ENCODE results near the gene CDKL2. TPM values are rescaled to one million over a fixed set of nuclear protein-coding genes. Genes with fewer than 3 reads are reported as not detected.

Gene CDKL2
- total and polyA plus RNA-seq, 2 donors (not counting 1 experiment from before 2014, with no cell fraction given) = 0.81 TPM; not detected in 1

DNA sequence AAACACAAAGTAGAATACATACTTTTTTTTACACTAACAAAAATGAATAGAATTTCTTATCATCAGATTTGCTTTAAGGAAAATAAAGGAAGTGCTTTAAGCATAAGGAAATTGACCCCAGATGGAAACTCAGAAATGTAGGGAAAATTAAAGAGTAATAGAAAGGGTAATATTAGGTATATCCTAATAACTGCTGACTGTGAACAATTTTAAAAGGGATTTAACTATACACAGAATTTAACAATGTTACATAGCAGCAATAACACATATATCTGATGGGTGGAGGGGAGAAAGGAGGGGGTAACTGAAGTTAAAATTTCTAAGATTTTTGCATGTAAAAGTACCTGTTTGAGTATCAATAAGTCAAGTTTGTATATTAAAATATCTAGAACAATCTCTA lies 8.6 kb downstream of the CDKL2 start:
- ChIA-PET POLR2A (no interaction called here), CTCF (no interaction called here)
- Histone ChIP-seq H3K9ac (ENCODE audit: low read length) (no peak overlapping the region), H3K4me2 (replicated peaks; ENCODE audit: low read depth, low read length, poor library complexity, severe bottlenecking) (no peak overlapping the region), H3K9me3 (ENCODE audit: control extremely low read depth in 1 of 3, control insufficient read depth in 2 of 3, insufficient read depth in 1 of 3, low read length in 2 of 3) (peaks cover 0 to 1% (median 0%) of the 10 kb centered on the region in 3 donors), H3K4me1 (ENCODE audit: control insufficient read depth in 2 of 2, insufficient read depth in 2 of 2, low read length in 2 of 2) (no peaks in the 10 kb centered on the region), H3K27me3 (replicated peaks in 1 of 4; ENCODE audit: control extremely low read depth in 1 of 4, control insufficient read depth in 3 of 4, insufficient read depth in 4 of 4, low read length in 3 of 4) (no peaks in the 10 kb centered on the region), H3K36me3 (replicated peaks in 1 of 2; ENCODE audit: control extremely low read depth in 1 of 2, control insufficient read depth in 1 of 2, extremely low read depth in 1 of 2, insufficient read depth in 2 of 2, low read length in 1 of 2) (no peaks in the 10 kb centered on the region), H2AFZ (ENCODE audit: insufficient read depth, low read depth, low read length, poor library complexity, severe bottlenecking) (no peak overlapping the region), H4K20me1 (ENCODE audit: control insufficient read depth, insufficient read depth, low read length, poor library complexity, severe bottlenecking) (no peaks in the 10 kb centered on the region), H3K4me3 (ENCODE audit: control extremely low read depth in 1 of 5, extremely low read depth in 1 of 5, insufficient read depth in 1 of 5, low read depth in 2 of 5, low read length in 4 of 5) (no peak overlapping the region), H3K79me2 (ENCODE audit: control insufficient read depth, insufficient read depth, low read length) (no peaks in the 10 kb centered on the region), H3K27ac (ENCODE audit: low read length in 2 of 2) (no peak overlapping the region)
- Mint-ChIP-seq H3K4me3 (no peak overlapping the region), H3K9me3 (ENCODE audit: insufficient read depth) (no peaks in the 10 kb centered on the region), H3K4me1 (no peaks in the 10 kb centered on the region), H3K27me3 (peaks cover 6% of the 10 kb centered on the region), H3K27ac (no peak overlapping the region)
- no peak for TF ChIP-seq EZH2 (IDR thresholded peaks at IDR 0.05; ENCODE audit: borderline replicate concordance, insufficient read depth, low read depth, low read length, poor library complexity, severe bottlenecking)
- ATAC-seq (ENCODE audit: low read depth) = no peak
- DNase-seq = no peak
- intact Hi-C loops (cut with micrococcal nuclease) = no loop called here

DNA sequence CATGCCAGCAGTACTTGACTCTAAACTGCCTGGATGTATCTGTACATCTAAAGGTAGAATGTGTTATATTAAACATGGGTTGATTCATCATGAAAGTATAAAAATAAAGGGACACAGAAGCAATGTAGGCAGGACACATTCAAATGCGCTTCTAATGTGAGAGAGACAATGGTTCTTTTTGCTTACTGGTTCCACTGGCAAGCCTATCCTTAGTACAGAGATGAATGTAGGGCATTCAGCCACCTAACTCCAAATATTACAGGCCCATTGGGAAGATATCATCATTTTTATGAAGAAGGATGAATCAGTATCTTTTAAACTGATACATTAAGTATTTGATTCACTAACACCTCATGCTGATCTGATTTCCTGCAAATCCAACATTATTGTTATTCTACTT lies 18.0 kb downstream of the CDKL2 start:
- Histone ChIP-seq H3K36me3 (replicated peaks in 1 of 2; ENCODE audit: control extremely low read depth in 1 of 2, control insufficient read depth in 1 of 2, extremely low read depth in 1 of 2, insufficient read depth in 2 of 2, low read length in 1 of 2) (no peaks in the 10 kb centered on the region), H3K9me3 (ENCODE audit: control extremely low read depth in 1 of 3, control insufficient read depth in 2 of 3, insufficient read depth in 1 of 3, low read length in 2 of 3) (peaks cover 0 to 4% (median 0%) of the 10 kb centered on the region in 3 donors), H3K4me2 (replicated peaks; ENCODE audit: low read depth, low read length, poor library complexity, severe bottlenecking) (no peak overlapping the region), H3K27me3 (replicated peaks in 1 of 4; ENCODE audit: control extremely low read depth in 1 of 4, control insufficient read depth in 3 of 4, insufficient read depth in 4 of 4, low read length in 3 of 4) (no peaks in the 10 kb centered on the region), H3K4me3 (ENCODE audit: control extremely low read depth in 1 of 5, extremely low read depth in 1 of 5, insufficient read depth in 1 of 5, low read depth in 2 of 5, low read length in 4 of 5) (no peak overlapping the region), H3K9ac (ENCODE audit: low read length) (no peak overlapping the region), H3K79me2 (ENCODE audit: control insufficient read depth, insufficient read depth, low read length) (no peaks in the 10 kb centered on the region), H3K4me1 (ENCODE audit: control insufficient read depth in 2 of 2, insufficient read depth in 2 of 2, low read length in 2 of 2) (no peaks in the 10 kb centered on the region), H3K27ac (ENCODE audit: low read length in 2 of 2) (no peak overlapping the region), H2AFZ (ENCODE audit: insufficient read depth, low read depth, low read length, poor library complexity, severe bottlenecking) (no peak overlapping the region), H4K20me1 (ENCODE audit: control insufficient read depth, insufficient read depth, low read length, poor library complexity, severe bottlenecking) (no peaks in the 10 kb centered on the region)
- Mint-ChIP-seq H3K4me1 (no peaks in the 10 kb centered on the region), H3K4me3 (no peak overlapping the region), H3K27ac (no peak overlapping the region), H3K27me3 (no peaks in the 10 kb centered on the region), H3K9me3 (ENCODE audit: insufficient read depth) (no peaks in the 10 kb centered on the region)
- ChIA-PET CTCF (no interaction called here), POLR2A (no interaction called here)
- no peak for TF ChIP-seq EZH2 (IDR thresholded peaks at IDR 0.05; ENCODE audit: borderline replicate concordance, insufficient read depth, low read depth, low read length, poor library complexity, severe bottlenecking)
- TF ChIP-seq, protein P1, sequence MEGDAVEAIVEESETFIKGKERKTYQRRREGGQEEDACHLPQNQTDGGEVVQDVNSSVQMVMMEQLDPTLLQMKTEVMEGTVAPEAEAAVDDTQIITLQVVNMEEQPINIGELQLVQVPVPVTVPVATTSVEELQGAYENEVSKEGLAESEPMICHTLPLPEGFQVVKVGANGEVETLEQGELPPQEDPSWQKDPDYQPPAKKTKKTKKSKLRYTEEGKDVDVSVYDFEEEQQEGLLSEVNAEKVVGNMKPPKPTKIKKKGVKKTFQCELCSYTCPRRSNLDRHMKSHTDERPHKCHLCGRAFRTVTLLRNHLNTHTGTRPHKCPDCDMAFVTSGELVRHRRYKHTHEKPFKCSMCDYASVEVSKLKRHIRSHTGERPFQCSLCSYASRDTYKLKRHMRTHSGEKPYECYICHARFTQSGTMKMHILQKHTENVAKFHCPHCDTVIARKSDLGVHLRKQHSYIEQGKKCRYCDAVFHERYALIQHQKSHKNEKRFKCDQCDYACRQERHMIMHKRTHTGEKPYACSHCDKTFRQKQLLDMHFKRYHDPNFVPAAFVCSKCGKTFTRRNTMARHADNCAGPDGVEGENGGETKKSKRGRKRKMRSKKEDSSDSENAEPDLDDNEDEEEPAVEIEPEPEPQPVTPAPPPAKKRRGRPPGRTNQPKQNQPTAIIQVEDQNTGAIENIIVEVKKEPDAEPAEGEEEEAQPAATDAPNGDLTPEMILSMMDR (IDR thresholded peaks at IDR 0.05) = no peak
- ATAC-seq (ENCODE audit: low read depth) (no peak), DNase-seq (no peak)
- intact Hi-C loops (cut with micrococcal nuclease) = no loop called here
- no CpG with 5 or more reads among the region's 1 CpG for WGBS (ENCODE audit: insufficient coverage)

Measured in B cell (primary cell).